Thoracic aorta (tissue), 2 donors: ENCODE results near the gene PRUNE1. TPM values are rescaled to one million over a fixed set of nuclear protein-coding genes. Genes with fewer than 3 reads are reported as not detected.

Source experiments
- ATAC-seq: fragments of 150-250 bp; one replicate; pipeline ENCODE4 v1.8.0; 2017; ENCODE audit warnings: low read depth; ENCODE audit not compliant: insufficient number of reproducible peaks, low FRiP score
- DNase-seq: peaks from one replicate; pipeline ENCODE4 v3.0.0-alpha.2; 2020; ENCODE audit warnings: low spot score
- H3K27ac ChIP-seq, 2 donors: fragments of 200-600 bp; sonication (generic); 1 replicate in 1 of 2; 2 replicates in 1 of 2; pipeline ENCODE4 v1.5.1; 2016; ENCODE audit warnings: mild to moderate bottlenecking in 2 of 2, moderate library complexity in 2 of 2
- H3K27me3 ChIP-seq: fragments of 200-600 bp; sonication (generic); replicated peaks from 2 replicates; pipeline ENCODE4 v1.6.0; 2016; ENCODE audit warnings: mild to moderate bottlenecking; ENCODE audit not compliant: insufficient read depth
- H3K36me3 ChIP-seq: fragments of 200-600 bp; sonication (generic); one replicate; pipeline ENCODE4 v1.5.1; 2016
- H3K4me1 ChIP-seq, 2 donors: fragments of 200-600 bp; sonication (generic); 1 replicate in 1 of 2; 2 replicates in 1 of 2; pipeline versions ENCODE4 v1.5.1 to v1.6.0; 2016; ENCODE audit warnings: low read depth in 2 of 2, mild to moderate bottlenecking in 1 of 2; ENCODE audit not compliant: control insufficient read depth in 1 of 2
- H3K4me3 ChIP-seq: fragments of 200-600 bp; sonication (generic); 2 replicates; pipeline ENCODE4 v1.5.1; 2016; ENCODE audit warnings: mild to moderate bottlenecking
- H3K9me3 ChIP-seq: fragments of 200-600 bp; sonication (generic); 2 replicates; pipeline ENCODE4 v1.5.1; 2016
- total RNA-seq, 2 donors: library from RNA; depleted of rRNA; stranded (reverse); fragments of >200 nt; gene quantifications; one replicate each; pipeline versions ENCODE4 v1.1.0 to v1.2.3, GENCODE V29; 2016
- TF ChIP-seq, protein P1 (sequence below): fragments of 200-600 bp; sonication (generic); IDR thresholded peaks from one replicate; pipeline ENCODE4 v1.5.1; 2019; ENCODE audit warnings: antibody characterized with exemption

PRUNE1 gene
- total RNA-seq, 2 donors from 2014 or later = 16.5 to 21.3 TPM

DNA sequence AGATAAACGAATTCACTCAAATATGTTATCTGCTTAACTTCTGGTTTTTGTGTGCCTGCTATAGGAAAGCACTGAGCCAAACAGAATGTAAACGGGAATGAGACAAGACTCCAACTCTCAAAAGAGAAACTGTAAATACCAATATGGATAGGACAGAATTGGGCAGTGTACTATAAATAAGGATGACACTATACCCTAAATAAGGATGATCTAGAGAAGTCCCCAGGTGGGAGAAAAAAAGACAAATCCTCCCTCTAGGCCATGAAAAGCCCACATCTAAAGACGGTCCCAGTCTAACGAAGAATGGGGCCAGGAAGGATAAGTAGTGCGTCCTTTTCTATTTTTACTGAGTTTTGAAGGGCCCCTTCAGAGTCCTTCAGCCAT lies 60.8 kb downstream of the PRUNE1 start:
- H3K4me3 ChIP-seq = no peak overlapping the region
- peaks cover 5% of the 10 kb centered on the region for H3K36me3 ChIP-seq
- no peak for ATAC-seq
- peak overlapping the region; percentile 99 to 100 for H3K27ac ChIP-seq
- H3K27me3 ChIP-seq = no peaks in the 10 kb centered on the region
- DNase-seq = no peak
- TF ChIP-seq, protein P1, sequence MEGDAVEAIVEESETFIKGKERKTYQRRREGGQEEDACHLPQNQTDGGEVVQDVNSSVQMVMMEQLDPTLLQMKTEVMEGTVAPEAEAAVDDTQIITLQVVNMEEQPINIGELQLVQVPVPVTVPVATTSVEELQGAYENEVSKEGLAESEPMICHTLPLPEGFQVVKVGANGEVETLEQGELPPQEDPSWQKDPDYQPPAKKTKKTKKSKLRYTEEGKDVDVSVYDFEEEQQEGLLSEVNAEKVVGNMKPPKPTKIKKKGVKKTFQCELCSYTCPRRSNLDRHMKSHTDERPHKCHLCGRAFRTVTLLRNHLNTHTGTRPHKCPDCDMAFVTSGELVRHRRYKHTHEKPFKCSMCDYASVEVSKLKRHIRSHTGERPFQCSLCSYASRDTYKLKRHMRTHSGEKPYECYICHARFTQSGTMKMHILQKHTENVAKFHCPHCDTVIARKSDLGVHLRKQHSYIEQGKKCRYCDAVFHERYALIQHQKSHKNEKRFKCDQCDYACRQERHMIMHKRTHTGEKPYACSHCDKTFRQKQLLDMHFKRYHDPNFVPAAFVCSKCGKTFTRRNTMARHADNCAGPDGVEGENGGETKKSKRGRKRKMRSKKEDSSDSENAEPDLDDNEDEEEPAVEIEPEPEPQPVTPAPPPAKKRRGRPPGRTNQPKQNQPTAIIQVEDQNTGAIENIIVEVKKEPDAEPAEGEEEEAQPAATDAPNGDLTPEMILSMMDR = no peak
- H3K9me3 ChIP-seq = no peaks in the 10 kb centered on the region
- peaks cover 0 to 19% of the 10 kb centered on the region in 2 donors for H3K4me1 ChIP-seq

DNA sequence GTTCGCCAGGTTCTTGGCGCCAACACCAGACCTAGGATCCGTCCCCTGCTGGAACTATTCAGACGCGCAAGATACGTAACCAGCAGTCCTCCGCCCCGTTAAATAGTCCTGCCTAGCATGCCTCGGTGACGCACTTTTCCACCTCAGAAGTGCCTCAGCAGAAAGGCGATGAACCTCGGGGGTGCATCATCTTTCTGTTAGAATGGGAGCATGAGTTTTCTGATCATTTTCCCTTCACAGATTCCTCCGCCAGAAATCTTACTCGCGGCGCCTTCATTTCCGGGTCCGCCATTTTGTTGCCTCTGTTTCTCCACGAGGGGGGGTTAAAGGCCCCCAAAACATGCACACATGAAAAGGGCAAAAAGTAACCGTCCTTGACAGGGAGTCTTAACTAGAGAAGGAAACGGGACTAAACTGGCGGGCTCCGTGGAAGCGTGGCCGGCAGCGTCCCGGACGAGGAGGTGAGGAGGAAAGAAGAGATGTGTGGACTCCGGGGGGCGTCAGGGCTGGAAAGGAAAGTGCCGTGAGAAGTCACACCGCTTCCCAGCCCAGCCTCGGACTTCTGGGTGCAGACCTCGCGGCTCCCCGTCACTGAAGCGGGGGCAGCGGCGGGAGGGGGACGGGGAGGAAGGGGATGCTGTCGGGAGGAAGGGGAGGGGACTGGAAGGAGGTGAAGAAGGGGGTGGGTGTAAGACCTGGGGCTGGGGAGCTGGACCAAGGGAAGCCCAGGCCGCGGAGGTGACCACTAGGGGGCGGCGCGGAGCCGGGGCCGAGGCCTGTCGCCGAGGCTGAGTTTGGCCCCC lies 62.4 kb downstream of the PRUNE1 start, which contains the start of gene GABPB2:
Gene GABPB2 (plus strand): TSS at position 288 of the 803 bp plus-strand sequence. CDS start 17,429 bp downstream, outside the sequence.
- peaks cover 5% of the 10 kb centered on the region for H3K36me3 ChIP-seq
- peak within 1 kb of the TSS; percentile 99 to 100 for H3K27ac ChIP-seq
- peak; percentile 83 for DNase-seq
- peaks cover 0 to 19% of the 10 kb centered on the region in 2 donors for H3K4me1 ChIP-seq
- H3K4me3 ChIP-seq = peak within 1 kb of the TSS; percentile 95
- TF ChIP-seq, protein P1 = peak; percentile 92
- H3K9me3 ChIP-seq = no peaks in the 10 kb centered on the region
- no peaks in the 10 kb centered on the region for H3K27me3 ChIP-seq
- ATAC-seq = peak; percentile 79

DNA sequence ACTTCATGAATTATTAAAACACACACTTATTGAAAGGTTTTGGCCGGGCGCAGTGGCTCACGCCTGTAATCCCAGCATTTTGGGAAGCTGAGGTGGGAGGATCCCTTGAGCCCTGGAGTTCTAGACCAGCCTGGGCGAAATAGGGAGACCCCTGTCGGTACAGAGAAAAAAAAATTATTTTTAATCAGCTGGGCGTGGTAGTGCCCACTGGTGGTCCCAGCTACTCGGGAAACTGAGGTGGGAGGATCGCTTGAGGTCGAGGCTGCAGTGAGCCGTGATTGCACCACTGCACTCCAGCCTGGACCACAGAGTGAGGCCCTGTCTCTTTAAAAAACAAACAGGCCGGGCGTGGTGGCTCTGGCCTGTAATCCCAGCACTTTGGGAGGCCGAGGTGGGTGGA lies 64.0 kb downstream of the PRUNE1 start:
- Histone ChIP-seq H3K27me3 (no peaks in the 10 kb centered on the region), H3K4me3 (no peak overlapping the region), H3K4me1 (peaks cover 0 to 19% of the 10 kb centered on the region in 2 donors), H3K9me3 (no peaks in the 10 kb centered on the region), H3K27ac (no peak overlapping the region), H3K36me3 (peaks cover 5% of the 10 kb centered on the region)
- ATAC-seq (no peak), DNase-seq (no peak)
- TF ChIP-seq, protein P1 = no peak

Other genes with a start within 250 kb of the PRUNE1 start
- 10 to 100 TPM; 64.7 to 82.6 TPM for gene CTSS, start 242.7 kb upstream of the PRUNE1 start, total RNA-seq
- 100 to 1,000 TPM in 1 of 2 donors, 10 to 100 TPM in 1; 70.7 to 117 TPM for gene CTSK, start 200.2 kb upstream of the PRUNE1 start, total RNA-seq
- gene ARNT, start 131.8 kb upstream of the PRUNE1 start, total RNA-seq = 10 to 100 TPM; 60.9 to 73.2 TPM
- not detected for gene CTXND2, start 121.3 kb upstream of the PRUNE1 start, total RNA-seq
- 10 to 100 TPM; 38.9 to 42.7 TPM for gene SETDB1, start 82.1 kb upstream of the PRUNE1 start, total RNA-seq
- 100 to 1,000 TPM; 102 to 122 TPM for gene CERS2, start 33.6 kb upstream of the PRUNE1 start, total RNA-seq
- gene ANXA9, start 26.2 kb upstream of the PRUNE1 start, total RNA-seq = not detected
- gene MINDY1, start 1.5 kb upstream of the PRUNE1 start, total RNA-seq = 10 to 100 TPM; 16.9 to 28.3 TPM
- gene BNIPL, start 28.1 kb downstream of the PRUNE1 start, total RNA-seq = 1 to 10 TPM in 1 of 2 donors, under 1 TPM in 1; 0.14 to 2.6 TPM
- gene C1orf56, start 39.3 kb downstream of the PRUNE1 start, total RNA-seq = 1 to 10 TPM; 5.0 to 5.3 TPM
- gene CDC42SE1, start 51.2 kb downstream of the PRUNE1 start, total RNA-seq = 100 to 1,000 TPM in 1 of 2 donors, 10 to 100 TPM in 1; 66.2 to 134 TPM
- 1 to 10 TPM; 1.2 to 3.1 TPM for gene MLLT11, start 51.9 kb downstream of the PRUNE1 start, total RNA-seq
- 10 to 100 TPM; 24.6 to 33.0 TPM for gene GABPB2, start 62.3 kb downstream of the PRUNE1 start, total RNA-seq
- gene SEMA6C, start 138.2 kb downstream of the PRUNE1 start, total RNA-seq = 1 to 10 TPM; 6.3 to 6.8 TPM
- gene TNFAIP8L2, start 148.2 kb downstream of the PRUNE1 start, total RNA-seq = 10 to 100 TPM in 1 of 2 donors, 1 to 10 TPM in 1; 3.9 to 14.1 TPM
- 1 to 10 TPM; 5.6 to 8.7 TPM for gene LYSMD1, start 157.5 kb downstream of the PRUNE1 start, total RNA-seq
- 10 to 100 TPM; 19.1 to 27.7 TPM for gene SCNM1, start 157.7 kb downstream of the PRUNE1 start, total RNA-seq
- not detected for gene TMOD4, start 167.5 kb downstream of the PRUNE1 start, total RNA-seq
- gene VPS72, start 181.7 kb downstream of the PRUNE1 start, total RNA-seq = 10 to 100 TPM; 32.5 to 39.7 TPM
- gene PIP5K1A, start 190.1 kb downstream of the PRUNE1 start, total RNA-seq = 10 to 100 TPM; 49.7 to 97.6 TPM
- gene PSMD4, start 246.3 kb downstream of the PRUNE1 start, total RNA-seq = 10 to 100 TPM; 79.1 to 87.6 TPM